ENCODE measurements around the gene LHX1.

LHX1 gene

DNA sequence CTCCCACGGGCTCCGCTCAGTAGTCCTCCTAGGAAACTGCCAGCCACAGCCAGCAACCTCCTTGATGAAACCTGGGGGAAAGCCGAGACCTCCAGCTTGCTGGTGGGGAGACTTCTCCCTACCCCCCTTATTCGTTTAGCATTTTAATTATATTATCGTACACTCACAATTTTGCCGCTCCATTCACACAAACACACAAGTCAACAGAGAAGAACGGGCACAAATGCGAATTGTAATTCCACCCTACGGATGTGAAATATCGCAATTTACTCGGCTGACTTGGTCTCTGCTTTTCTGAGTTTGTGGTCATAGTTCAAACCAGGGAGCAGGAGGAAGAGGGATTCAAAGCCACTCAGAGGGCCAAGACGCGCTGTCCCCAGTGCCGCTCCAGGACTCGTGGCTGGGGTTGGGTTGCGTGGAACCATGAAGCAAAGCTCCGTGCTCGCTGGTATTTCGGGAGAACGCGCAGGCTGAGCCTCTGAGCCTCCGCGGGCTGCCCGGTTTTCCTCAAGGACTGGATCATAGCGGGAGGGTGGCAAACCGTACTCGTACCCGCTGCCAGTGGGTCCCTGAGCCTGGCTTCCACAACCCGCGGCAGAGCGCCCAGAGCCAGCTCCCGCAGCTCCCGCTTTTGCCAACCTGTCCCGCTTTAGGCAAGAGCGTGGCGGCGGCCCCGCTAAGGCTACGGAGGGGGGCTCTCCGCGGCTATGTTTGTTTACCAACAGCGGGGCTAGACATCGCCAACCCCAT lies 2.0 kb downstream of the LHX1 start:
- DNase-seq = peak; percentile 57

DNA sequence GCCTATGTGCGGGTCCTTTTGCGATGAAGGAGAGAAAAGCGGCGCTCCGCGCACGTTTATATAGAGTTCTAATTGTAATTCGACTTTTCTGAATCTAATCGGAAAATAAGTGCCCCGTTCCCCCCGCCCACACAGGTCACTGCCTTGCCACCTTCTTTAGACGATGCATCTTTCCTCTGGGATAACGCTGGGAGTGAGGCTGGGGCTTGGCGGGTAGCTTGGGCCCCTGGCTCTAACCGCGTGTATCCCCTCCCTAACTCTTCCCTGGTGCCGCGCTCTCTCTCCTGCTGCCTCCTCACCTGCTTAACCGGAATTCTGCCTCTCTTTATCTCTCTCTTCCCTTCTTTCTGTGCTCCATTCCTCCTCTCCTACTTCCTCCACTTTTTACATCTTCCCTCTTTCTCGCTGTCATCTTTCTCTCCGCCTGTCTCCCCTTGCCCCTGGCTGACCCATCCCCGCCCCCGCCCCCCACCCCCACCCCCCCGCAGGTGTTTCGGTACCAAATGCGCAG lies 2.6 kb downstream of the LHX1 start:
- peak; percentile 50 for DNase-seq

DNA sequence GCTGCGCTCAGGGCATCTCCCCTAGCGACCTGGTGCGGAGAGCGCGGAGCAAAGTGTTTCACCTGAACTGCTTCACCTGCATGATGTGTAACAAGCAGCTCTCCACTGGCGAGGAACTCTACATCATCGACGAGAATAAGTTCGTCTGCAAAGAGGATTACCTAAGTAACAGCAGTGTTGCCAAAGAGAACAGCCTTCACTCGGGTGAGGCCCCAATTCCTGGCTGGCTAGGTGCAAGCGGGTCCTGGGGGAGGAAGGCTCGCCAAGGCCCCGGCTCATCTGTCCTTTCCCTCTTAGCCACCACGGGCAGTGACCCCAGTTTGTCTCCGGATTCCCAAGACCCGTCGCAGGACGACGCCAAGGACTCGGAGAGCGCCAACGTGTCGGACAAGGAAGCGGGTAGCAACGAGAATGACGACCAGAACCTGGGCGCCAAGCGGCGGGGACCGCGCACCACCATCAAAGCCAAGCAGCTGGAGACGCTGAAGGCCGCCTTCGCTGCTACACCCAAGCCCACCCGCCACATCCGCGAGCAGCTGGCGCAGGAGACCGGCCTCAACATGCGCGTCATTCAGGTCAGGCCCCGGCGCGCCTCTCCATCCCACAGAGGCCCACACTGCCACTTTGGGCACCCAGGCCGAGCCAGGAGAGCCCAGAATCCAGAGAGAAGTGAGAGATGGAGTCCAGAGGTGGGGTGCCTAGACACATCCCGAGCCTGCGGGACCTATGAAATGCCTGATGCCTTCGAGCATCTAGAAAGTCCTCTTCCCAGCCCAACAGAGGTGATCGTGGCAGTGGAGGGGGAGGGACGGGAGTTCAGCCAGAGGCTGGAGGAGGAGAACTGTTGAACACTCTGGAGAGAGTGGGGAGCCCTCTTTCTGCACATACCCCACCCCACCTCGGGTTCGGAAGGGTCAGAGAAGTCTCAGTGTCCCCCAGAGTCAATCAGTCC lies 3.3 kb downstream of the LHX1 start:
- peak; percentile 61 for DNase-seq

DNA sequence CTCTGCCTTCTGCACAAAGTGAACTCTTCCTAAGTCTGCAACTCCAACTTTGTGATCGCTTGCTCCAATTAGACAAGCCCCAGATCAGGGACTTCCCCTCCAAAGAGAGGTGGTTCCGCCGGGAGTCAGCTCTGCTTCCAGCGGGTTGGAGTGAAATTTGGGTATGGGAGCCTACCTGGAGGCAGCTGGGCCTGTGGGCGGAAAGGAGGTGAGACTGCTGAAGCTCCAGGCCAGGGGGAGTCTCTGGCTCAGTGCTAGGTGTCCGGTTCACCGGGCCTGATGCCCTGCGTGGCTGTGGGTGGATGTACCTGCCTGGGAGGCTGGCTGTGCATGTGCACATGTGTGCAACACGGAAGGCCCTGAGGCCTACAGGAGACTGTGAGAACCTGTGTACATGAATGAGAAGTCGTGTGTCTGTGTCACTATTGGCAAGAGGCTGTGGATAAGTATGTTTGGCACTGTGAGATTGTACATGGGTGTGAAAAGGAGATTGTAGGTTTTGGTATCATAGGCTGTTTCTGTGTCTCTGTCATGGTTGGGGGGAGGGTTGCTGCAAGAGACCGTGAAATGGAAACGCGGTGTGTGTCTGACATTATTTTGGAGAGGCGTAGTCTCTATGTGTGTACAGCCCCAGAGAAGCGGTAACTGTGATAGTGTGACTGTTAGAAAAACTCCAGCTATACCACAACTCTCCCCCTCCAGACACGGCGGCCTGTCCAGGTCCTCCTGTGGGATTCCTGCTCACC lies 4.2 kb downstream of the LHX1 start:
- DNase-seq = peak; percentile 62

DNA sequence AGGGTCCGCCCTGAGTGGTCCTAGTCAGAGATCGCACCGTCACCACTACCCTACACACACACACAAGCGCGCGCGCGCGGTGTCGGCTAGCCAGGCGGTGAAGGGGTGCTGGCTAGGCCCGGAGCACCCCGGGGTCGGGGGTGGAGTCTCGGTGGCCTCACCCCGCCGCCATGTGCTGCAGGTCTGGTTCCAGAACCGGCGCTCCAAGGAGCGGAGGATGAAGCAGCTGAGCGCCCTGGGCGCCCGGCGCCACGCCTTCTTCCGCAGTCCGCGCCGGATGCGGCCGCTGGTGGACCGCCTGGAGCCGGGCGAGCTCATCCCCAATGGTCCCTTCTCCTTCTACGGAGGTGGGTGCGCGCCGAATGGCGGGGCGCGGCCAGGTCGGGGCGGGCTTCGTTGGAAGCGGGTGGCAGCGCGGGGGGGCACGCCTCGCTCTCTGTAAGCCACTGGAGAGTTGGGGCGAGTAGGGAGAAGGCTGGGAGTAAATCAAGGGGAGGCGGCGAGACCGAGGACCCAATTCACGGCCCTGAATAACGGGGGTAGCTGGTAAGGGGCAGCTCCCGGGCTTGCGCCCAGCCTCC lies 4.8 kb downstream of the LHX1 start:
- peak; percentile 73 for DNase-seq

DNA sequence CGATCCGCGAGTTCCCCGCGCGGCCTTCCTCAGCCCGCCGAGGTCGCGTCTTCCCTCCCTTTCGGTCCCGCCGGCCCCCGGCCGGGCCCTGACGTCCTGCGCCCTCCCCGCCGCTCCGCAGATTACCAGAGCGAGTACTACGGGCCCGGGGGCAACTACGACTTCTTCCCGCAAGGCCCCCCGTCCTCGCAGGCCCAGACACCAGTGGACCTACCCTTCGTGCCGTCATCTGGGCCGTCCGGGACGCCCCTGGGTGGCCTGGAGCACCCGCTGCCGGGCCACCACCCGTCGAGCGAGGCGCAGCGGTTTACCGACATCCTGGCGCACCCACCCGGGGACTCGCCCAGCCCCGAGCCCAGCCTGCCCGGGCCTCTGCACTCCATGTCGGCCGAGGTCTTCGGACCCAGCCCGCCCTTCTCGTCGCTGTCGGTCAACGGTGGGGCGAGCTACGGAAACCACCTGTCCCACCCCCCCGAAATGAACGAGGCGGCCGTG lies 5.4 kb downstream of the LHX1 start:
- DNase-seq = peak; percentile 63

DNA sequence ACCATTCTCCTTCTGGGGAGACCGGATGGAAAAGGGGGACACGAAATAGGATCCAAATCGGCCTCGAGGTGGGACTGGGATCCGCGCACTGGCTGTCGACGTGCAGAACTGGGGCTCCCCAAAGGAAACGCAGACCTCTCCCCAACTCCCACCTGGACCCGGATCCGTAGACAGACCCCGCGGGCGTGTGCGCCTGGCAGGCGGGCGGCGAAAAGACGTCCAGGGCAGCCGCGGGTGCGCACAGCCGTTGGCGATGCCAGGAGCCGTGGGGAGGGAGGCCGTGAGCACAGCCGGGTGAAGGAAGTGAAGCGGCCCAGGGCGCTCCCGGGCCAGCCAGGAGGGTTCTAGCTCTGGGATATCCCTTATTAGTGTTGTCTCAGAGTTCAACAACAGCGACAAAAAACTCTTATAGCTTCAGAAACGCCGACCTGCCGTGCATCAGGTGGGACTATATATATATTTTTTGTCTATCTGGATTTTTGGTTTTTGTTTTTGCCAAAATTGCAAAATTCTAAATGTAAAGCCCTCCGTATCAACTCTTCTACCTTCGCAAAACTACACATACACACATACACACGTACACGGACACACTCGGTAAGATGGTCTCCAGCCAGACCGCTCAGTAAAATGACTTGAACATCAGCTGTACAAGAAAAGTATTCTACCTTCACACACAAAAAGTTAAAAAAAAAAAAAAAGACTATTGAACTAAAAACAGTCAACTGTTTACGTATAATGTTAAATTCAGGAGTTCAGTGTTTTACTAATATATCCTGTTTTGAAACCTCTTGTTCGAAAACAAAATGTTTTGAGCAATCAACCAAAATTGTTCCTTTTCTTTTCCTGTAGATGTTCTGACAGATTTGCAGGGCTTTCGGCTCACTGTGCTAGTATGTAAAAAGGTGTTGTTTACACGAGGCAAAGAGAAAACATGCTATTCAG lies 6.2 kb downstream of the LHX1 start:
- peak; percentile 58 for DNase-seq

DNA sequence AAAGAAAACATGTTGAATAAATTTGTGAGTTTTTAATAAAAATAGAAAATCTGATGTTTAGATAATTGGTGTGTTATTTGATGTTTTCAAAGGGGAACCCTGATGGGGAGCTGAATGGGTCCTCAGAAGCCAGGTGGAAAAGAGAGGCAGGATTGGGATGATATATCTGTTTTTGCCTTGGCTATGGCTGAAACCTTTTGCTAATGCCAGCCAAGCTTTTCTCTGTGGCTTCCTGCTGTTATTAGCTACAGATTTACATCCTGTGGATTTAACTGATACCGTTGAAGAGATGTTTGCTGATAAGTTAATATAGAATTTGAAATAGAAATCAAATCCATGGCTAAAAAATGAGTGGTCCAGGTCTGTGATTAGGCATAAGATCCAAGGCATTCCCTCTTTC lies 7.3 kb downstream of the LHX1 start:
- DNase-seq = peak; percentile 9

DNA sequence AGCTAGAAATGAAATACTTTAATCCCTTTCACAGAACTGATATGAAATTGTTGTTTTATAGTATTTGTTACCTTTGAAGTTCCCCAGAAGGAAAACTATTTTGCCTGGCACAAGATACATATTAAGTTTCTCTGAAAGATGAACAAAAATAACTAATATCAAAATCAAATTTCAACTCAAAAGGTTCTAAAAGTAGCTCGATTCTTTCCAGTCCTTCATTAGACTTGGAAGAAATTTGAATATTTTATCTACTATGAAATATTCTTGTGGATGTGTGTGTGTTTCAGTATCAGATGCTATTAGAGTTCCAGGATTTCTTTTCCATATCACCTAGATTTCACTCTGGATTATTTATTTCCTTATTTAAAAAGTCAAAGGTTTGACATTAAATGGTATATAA lies 7.9 kb downstream of the LHX1 start:
- DNase-seq = no peak

DNA sequence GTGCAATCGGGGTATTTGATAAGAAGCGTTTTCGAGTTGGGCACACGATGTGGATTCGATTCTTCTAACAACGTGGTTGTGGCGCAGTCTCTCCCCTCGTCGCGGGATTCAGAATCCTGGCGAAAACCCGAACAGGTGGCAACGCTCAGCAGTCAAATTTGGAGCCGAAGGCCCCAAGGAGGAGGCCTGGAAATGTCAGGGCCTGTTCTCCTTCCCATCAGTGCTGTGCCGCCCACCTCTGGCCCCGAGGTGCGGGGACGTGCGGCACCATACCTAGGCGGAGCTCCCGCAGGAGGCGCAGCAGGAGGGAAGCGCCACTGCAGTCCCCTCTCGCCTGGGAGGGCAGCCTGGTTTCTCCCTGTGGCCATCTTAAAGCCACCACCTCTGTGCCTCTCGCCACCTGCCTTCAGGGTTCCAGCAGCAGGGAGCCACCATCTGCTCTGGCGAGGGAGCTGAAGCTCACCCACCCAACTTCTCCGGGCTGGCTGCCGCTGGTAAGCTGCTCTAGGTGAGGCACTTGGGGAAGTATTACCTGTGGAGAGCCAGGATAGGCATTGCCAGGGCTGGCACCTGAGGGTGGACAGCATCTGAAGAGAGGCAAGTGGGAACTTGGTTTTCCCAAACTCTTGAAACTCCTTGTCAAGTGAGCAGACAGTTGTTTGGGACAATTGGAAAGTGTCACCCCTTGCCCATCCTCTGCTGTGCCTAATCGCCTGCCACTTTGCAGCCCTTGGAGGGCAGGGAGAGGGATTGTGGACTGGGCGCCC lies 8.9 kb downstream of the LHX1 start:
- peak; percentile 64 for DNase-seq

DNA sequence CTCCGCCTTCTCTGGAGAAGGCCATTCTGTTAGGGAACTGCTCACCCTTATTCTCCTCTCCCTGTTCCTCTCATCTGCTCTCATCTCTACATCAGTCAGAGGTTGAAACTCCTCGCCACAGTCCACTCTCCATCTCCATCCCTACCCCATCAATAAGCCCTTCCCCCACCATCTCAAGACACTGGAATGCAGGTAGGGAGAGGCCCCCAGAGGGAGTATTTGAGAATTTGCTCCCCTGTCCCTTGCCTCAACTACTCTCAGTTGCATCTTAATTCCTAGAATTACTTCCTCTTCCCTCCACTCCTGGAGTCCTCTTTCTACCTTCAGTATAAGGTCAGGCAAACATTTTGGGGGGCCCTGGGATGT lies 9.4 kb downstream of the LHX1 start:
- peak; percentile 50 for DNase-seq

DNA sequence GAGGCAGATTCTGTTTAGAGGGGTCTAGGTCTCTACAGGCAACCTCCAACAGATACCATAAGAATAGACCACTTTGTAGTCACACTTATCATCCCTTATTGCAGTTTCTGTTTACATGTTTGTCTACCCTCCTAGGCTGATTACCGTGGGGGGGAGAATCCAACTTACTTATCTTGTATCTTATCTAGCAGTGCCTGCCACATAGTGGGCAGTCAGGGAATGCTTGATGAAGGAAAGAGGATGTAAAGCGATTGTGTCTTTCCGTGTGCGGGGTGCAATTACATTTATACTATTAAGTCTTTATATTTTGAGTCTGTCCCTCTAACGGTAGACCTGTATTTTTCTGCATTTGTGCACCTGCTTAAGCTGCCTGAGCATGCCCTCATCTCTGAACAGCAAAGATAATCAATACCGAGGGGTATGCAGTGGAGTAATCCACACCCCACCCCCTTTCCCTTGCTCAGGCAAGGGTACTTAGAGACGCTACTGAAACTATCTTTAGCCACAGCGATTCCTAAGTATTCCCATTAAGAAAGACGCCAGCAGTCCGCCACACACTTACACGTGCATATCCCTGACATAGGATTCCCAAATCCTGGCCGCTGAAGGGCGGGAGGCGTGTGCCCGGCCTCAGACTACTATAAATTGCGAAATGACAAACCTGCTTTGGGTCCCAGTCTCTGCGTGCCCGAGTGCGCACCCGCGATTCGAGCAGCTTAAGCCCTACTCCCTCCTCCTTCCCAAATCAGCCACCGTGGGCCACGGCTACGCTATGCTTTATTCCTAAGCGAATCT lies 10.8 kb downstream of the LHX1 start:
- DNase-seq = no peak

DNA sequence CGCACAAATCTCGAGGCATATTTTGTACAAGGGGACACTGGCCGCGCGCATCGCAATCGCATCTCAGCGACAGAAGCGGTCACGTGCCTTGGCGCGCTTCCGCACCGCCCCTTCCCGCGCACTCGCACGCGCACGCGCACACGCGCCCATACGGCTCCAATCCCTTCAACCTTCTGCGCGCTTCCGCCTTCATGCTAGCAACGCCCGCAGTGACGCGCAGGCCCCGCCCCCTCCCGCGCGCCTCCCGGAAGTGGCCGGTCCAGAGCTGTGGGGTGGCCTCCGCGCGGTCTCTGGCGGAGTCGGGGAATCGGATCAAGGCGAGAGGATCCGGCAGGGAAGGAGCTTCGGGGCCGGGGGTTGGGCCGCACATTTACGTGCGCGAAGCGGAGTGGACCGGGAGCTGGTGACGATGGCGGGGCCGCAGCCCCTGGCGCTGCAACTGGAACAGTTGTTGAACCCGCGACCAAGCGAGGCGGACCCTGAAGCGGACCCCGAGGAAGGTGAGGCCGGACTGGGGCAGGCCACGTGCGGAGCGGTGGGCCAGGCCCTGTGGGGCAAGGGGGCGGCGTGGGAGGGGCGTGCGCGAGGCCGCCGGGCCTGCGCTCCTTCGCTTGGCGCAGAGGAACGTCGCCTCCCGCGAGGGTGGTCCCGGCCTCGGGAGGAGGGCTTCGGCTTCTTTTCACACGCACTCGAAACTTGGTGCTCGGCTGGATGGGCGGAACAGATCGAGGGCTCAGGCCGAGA lies 11.6 kb downstream of the LHX1 start, which contains the start of gene AATF:
TSS of gene AATF (plus strand) at position 238 of the 744 bp plus-strand sequence. CDS start at position 410, 172 bp downstream.
- peak; percentile 99 for DNase-seq

DNA sequence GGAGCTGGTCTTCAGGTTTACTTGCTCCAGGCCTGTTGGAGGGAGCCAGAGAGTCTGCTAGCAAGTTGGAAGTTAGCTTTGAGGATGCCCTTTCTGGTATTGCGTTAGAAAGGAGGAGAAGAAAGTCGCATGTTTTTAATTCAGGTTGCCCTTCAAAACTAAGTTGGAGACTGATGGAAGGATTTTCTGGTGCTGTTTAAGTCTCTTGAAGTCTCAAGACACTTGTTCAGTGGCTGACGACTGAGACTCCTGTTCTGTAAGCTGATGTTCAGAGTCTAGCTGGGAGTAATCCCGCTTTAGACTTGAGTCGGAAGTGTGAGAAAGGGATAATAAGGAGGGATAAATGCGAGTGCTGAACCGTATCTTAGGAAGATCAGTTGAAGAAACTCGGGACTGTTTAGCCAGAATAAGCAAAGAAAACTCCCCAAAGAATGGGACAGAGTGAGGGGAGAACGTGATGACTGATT lies 12.2 kb downstream of the LHX1 start:
- no peak for DNase-seq

DNA sequence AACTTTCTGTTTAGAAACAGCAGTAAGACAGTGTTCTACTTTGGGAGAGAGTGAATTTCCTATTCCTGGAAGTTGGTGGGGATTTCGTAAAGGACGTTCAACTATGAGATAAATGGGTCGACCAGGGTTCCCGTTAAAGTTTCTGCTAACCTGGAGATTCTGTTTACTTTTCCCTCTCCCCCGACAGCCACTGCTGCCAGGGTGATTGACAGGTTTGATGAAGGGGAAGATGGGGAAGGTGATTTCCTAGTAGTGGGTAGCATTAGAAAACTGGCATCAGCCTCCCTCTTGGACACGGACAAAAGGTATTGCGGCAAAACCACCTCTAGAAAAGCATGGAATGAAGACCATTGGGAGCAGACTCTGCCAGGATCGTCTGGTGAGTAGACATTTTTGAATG lies 12.8 kb downstream of the LHX1 start:
- DNase-seq = peak; percentile 30

DNA sequence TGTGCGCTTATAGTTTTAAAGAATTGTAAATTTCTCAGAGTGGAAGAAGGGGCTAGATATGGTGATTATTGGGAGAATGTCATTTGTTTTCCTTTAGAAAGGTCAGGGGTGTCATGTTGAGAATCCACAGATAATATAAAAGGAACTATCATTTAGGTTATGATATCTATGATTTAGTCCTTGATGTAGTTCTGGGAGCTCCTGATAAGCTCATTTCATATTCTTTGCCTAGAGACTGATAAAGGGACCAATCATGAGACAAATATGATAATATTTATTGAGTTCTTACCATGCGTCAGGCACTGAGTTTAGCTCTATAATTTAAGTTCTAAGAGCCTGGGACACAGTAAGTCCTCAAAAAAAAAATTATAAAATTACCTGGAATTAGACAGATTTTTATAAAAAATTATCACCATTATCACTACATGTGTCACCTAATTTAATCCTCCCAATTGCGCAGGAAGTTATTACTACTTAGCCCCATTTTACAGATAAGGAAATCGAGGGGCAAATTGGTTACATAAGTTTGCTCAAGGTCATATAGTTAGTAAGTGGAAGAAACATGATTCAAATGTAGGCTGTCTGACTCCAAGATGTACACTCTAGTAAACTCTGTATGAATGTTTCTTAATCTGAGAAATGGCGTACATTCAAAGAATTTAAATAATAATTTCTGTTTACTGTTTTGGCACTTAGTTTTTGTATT lies 14.0 kb downstream of the LHX1 start:
- no peak for DNase-seq

DNA sequence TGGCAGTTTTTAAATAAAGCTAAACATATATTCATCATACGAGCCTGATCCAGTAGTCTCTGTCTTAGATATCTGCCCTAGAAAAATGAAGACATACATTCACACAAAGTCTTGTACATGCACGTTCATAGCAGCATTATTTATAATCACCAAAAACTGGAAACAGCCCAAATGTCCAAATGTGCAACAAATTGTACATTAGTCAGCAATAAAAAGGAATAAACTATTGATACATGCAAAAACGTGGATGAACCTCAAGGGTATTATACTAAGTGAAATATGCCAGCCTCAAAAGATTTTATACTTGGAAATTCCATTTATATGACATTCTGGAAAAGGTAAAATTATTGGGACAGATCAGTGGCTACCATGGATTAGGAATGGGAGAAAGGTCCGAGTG lies 34.2 kb downstream of the LHX1 start:
- DNase-seq = no peak

DNA sequence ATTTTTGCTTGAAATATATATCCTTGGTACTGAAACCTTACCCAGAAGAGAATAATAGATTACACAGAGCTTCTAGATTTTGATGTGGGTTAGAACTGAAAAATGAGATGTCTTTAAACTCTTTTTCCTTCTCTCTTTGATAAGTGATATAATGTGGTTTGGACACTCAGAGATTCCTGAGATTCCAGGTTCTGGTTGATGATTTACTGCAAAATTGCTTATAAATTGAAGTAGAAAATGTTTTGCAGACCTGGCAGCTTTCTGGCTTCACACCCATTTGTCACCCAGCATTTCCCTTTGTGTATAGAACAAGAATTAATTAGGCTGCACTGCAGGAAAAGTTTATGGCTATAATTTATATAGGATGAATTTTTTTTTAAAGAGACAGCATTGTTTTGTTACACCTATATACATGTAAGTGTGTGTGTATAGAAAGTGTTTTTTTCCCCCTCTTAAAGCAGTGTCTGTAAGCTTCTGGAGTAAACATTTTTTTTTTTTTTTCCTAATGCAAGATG lies 35.0 kb downstream of the LHX1 start:
- no peak for DNase-seq
